NCI-H1694 (cell line): Measurements from ENCODE around the gene ESPL1.

Source experiments
- DNase-seq: peaks from one replicate; lab custom pipeline; 2025; lab: John Stamatoyannopoulos, UW

ESPL1 gene

GRCh38 chr12:53267999-53268629 is at the start of gene ESPL1:
ESPL1 (plus strand) TSS chr12:53268299; CDS start chr12:53268767, 468 bp downstream.
- peak; percentile 37 for DNase-seq

DNA sequence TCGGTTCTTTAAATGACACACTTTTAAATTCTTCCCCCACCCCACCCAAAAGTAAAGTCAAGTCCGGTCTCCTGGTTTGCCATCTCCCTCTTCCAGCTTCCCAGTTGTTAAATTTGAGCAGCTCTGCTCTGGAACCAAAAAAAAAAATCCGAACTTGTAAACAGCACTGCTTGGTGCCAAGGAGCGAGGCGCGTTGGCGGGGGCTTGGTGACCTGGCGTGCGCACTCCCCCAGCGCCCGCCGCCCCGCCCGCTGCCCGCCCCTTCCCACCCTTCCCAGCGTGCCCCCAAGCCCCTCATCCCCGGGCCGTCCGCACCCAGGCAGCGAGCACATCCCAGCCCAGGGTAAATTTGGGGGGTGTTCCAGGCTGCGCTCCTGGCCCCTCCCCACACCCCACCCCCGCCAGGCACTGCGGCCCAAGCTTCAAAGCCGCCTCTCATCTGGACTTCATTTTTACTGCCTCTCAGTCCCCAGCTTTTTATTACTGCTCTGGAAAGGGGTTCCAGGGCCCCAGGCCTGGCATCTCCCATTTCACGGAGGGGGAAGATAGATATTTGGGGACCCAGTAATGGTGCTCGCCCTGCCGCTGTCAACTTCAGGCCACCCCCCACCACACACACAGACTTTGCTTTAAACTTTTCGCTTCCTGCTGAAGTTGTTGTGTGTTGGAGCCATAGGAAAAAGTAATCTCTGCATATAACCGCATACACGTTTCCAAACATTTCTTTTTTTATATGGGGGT is 49.4 kb upstream of the ESPL1 start:
- DNase-seq: no peak

DNA sequence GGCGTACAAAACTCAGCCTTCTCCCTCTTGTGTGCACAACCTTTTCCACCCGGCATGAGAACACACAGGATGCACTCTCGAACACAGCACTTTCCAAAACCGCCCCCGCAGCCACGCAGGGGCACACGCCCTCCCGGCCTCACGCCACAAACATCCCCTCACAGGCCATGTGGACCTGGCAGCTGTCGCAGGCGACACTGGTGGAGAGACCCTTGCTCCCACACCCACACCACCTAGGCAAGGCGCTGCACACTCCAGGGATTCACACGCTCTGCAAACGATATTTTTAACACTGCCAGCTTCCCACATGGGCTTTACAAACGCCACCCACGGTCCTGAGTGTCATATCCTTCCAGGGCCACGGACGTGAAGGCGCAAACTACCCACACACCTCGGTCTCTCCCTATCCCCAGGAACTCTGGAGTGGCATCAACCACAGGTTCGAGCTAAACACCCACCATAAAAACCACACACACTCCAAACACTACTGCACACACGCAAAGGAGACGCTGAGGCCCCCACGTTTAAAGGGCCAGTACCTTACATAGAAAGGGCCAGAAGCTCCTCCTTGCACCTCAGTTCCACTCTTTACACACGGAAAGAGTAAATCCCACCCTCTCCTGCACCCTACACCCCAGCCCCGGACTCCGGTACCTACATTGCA is 48.7 kb upstream of the ESPL1 start:
- no peak for DNase-seq

- no peak for DNase-seq
Observed at GRCh38 chr12:53219956-53220693, 48.0 kb upstream of the ESPL1 start.

DNA sequence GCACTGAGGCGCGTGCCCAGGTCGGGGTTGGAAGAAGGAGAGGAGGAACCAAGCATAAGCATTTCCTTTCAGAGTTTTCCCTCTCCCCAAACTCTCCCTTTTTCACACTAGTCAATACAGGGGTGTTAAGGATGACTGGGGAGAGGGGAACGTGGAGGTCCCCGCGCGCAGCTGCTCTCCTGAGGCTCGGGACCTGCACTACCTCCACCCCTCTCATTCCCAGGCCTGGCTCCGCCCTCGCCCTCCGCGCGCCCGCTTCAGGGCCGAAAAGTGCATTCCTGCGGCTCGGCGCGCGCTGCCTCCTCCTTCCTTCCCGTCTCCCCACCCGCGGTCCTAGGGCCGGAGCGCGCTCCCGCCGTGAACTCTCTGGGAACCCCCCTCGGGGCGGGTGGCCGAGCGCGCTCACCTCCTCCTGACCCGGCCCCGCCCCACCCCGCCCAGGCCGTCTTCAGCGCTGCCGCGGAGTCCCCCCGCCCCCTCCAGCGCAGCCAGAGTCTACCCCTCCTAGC is 47.4 kb upstream of the ESPL1 start:
- DNase-seq: peak; percentile 33

DNA sequence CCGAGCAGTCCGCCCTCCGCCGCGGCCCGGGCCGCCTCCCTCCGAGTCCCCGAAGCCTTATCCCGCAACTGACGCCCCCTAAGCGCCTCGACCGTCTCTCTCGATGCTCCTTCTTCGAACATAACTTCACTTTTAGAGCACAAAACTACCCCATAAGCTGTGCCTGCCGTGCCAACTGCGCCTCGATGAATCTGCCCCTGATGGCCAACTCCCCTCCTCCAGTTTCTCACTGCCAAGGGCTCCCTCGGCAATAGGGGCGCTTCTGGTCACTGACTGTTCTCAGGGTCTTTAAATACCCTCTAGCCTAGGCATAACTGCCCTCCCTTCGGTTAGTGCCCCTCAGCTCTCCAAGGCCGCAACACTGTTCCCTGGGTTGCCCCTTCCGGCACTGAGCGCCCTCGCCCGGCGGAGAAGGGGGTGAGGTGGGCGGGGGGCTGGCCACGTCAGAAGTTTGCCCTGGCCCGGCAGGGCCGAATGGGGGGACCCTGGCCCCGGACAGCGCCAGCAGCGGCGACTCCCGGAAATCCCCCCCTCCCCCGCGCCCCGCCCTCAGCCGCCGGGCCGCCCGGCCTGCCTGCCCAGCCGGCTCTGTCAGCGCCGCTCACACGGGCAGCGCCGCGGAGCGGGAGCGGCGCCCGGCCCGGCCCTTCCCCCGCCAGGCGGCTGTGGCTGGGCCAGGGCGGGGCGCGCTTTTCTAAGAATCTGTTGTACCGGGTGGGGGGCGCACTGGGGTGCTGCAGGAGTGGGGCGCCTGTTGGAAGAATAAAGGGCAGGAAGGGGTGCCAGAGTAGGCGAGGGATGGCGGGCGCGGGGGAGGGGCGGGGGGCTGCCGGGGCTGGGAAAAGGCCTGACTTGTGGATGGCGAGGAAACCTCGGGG is 46.7 kb upstream of the ESPL1 start:
- no peak for DNase-seq

- no peak for DNase-seq
Observed at GRCh38 chr12:53222170-53222721, 45.9 kb upstream of the ESPL1 start.

DNA sequence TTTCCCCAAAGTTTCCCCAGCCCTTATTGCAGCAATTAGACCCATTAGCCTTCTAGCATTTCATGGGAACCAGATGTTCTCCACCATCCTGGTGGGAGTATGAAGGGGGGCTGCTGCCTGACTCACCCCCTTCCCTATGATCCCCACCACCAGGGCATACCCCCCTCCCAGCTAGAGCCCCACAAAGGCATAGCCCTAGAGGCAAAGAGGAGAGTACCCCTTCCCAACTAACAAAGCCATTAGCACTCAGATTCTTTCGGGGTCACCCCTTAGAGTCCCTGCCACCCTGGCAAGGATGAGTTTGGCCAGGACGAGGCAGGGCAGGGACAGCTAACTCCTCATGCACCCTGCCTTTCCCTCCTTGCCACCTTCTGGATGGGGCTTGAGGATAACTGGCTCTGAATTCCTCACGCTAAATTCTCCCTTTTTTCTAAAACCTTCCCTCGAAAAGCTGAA is 45.3 kb upstream of the ESPL1 start:
- no peak for DNase-seq

- DNase-seq: no peak
Observed at GRCh38 chr12:53223389-53224060, 44.6 kb upstream of the ESPL1 start.

- DNase-seq: peak; percentile 39
Observed at GRCh38 chr12:53224061-53224896, 43.8 kb upstream of the ESPL1 start.

DNA sequence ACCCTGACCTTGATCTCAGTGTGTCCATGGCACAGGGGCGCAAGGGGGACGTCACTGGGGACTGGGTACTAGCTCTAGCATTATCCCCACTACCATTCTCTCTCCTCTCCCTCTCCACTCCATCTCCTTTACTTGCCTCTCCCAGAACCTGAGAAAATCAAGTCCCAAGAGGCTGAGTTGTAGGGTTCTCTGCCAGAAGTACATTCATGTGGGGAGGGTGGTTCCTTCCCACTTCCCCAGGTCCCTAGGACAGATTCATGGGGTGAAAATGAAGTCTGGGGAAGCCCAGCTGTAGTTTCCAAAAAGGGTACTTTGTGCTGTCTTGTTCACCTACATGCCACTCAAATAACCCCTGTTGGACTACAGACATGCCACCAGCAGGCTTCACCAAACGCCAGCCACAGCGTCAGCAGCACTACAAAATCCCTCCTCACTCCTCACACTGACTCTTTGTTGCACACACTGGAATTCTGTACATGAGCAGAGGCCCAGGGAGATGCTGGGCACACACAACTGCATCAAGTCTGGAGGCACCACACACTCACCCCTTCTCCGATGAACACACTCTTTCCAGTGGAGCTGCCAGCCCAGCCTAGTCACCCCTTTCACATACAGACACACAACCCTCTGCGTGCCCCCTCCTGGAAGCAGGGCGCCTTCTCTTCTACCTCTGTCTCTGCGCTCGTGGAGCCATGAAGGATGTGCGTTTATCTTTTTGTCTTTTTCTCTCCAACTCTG is 43.0 kb upstream of the ESPL1 start:
- DNase-seq: no peak

DNA sequence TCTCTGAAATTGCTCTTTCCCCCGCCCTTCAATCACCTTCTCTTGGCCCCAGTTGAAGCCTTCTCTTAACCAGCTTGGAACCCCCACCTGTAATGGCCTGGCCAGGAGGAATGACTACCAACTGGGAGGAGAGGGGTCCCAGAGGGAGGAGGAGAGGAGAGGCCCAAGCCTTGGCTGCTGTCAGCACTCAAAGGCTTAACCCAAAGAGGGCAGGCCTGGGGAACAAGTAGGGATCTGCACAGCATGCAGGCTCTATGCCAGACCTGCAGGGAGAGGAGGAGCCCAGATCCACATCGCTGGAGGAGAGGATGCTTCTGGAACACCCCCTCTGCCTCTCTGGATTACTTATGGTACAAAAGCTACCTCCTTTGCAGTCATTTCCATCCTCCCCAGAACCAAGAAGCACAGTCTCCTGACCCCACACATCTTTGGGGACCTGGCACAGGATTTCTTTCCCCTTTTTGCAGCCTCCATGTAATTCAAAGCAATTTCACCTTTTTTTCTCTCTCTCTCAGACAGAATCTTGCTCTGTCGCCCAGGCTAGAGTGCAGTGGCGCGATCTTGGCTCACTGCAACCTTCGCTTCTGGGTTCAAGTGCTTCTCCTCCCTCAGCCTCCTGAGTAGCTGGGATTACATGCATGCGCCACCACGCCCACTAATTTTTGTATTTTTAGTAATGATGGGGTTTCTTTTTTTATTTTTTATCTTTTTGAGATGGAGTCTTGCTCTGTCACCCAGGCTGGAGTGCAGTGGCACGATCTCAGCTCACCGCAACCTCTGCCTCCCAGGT is 42.3 kb upstream of the ESPL1 start:
- DNase-seq: peak; percentile 22

DNA sequence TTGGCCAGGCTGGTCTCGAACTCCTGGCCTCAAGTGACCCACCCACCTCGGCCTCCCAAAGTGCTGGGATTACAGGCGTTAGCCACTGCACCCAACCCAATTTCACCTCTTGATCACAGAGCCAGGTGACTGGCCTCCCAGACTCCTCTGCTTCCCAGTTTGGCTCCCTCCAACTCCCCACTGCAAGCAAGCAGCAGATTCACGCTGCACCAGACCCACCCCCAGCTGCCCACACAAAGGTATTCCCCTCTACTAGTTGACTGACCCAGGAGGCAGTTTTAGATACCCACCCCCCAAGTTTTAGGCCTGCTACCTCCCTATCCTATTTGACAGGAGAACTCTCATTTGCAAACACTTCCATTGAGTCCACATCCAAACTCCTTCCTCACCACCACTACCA is 41.3 kb upstream of the ESPL1 start:
- no peak for DNase-seq

GRCh38 chr12:53227341-53227740 is 40.8 kb upstream of the ESPL1 start:
- no peak for DNase-seq

GRCh38 chr12:53227836-53228235 is 40.3 kb upstream of the ESPL1 start:
- no peak for DNase-seq

- DNase-seq: no peak
Observed at GRCh38 chr12:53229454-53229853, 38.6 kb upstream of the ESPL1 start.

DNA sequence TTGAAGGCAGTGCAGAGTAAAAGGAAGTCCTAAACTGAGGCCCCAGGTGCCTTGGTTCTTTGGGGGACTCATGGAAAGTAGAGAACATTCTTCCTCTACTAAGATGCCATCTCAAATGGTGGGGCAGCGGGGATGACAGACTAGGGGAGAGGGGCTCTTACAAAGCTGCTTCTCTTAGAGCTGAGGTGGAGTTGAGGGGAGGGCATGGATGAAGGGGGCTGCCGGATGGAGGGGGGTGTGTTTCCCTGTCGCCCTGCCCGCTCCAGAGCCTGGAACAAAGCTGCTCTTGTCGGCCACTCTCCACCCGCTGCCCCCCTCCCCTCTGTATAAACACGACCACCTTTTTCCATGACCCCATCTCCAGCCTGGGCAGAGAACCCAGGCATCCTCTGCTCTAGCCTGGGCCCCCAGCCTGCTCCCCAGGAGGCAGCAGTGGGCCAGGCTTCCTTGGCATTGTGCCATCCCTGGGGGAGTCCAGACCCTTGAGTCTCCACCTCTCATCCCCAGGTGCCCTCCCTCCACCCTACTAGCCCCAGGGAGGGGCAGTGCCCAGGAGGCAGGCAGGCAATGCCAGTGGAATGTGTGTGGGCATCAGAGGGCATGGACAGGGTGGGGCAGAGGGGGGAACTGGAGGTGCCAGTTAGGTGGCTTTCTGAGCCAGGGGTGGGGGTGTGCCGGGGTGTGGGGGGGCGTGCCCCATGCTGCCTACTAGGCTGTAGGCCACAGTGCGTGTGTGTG is 37.8 kb upstream of the ESPL1 start:
- DNase-seq: no peak
